ENCODE measurements around the gene LPIN1.
A peak's percentile ranks its signal among the peaks of the same experiment; 100 is the strongest.

LPIN1 gene

DNA sequence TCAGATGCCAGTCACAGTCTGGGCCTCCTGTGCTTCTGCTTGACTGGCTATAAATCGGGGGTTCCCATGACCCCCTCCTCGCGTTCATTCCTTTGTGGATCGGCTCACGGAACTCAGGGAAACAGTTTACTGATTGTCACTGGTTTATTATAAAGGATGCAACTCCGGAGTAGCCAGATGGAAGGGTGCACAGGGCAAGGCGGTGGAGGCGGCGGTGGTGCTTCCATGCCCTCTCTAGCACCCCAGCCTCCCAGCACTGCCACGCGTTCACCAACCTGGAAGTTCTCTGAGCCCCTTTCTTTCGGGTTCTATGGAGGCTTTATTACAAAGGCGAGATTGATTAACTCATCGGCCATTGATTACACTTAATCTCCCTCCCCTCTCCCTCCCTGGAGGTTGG lies 15.6 kb downstream of the LPIN1 start:
- DNase-seq (ENCODE audit: low read depth in 2 of 2), result no peak

DNA sequence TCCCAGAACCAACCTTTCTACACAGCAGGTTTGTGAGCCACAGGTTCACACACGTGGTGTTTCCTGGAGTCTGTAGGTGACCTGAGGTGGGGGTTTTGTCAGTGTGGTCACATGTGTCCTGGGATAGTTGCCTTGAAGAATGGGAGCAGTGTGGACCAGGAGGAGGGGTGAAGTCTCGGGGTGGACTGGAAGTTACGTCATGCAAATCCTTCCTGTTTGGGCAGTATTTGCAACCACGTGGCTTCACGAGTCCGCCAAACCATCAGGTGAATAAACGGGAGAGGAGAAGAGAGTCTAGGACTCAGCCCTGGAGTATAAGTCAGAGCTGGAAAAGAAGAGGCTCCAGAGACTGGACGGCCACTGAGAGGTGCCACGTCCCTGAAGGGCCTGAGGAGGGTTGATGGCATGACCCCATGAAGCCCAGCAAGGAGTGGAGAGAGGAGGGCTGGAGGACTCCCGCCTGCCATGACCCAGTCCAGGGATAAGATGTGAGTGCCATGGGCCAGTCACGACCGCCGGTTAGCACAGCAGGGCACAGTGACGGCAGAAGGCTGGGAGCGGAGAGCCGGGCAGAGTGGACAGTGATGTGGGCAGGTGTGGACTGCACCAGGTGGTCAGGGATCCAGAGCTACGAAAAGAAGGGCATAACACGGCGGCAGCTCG lies 16.5 kb downstream of the LPIN1 start:
- DNase-seq (ENCODE audit: low read depth in 2 of 2), result no peak

DNA sequence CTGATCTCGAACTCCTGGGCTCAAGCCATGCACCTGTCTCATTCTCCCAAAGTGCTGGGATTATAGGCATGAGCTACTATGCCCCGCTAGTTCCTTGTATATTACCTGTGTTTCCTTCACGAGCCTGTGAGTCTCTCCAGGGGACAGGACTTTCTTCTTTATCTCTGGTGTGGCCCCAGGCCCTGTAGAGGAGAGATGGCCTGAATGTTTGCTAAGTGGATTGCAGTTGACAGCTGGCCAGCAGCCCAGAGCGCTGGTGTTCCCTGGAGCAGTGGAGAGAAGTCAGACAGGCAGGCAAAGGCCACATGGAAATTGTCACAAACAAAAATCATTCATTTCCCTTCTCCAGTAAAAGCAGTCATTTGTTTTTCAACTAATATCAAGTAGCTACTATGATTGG lies 17.9 kb downstream of the LPIN1 start:
- DNase-seq (ENCODE audit: low read depth in 2 of 2), result no peak

DNA sequence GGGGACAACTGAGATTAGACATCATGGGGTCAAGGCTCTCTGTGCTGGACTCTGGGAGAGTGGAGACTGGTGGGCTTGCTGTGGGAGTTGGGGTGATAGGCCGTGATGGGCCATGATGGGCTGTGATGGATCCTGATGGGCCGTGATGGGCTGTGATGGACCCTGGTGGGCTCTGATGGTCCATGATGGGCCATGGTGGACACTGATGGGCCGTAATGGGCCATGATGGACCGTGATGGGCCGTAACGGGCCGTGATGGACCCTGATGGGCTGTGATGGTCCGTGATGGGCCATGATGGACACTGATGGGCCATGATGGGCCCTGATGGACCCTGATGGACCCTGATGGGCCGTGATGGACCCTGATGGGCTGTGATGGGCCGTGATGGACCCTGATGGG lies 18.5 kb downstream of the LPIN1 start:
- DNase-seq (ENCODE audit: low read depth in 2 of 2), result no peak

DNA sequence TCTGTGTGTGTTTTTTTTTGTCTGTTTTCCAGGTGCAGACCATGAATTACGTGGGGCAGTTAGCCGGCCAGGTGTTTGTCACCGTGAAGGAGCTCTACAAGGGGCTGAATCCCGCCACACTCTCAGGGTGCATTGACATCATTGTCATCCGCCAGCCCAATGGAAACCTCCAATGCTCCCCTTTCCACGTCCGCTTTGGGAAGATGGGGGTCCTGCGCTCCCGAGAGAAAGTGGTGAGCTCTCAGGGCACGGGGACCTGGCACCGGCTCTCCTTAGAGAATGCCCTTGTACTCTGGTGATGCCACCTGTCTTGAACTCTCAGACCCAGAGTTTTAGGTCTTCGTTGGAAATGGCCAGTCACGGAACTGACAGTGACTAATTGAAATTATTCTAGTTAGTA lies 19.1 kb downstream of the LPIN1 start:
- no peak for DNase-seq (ENCODE audit: low read depth in 2 of 2)

DNA sequence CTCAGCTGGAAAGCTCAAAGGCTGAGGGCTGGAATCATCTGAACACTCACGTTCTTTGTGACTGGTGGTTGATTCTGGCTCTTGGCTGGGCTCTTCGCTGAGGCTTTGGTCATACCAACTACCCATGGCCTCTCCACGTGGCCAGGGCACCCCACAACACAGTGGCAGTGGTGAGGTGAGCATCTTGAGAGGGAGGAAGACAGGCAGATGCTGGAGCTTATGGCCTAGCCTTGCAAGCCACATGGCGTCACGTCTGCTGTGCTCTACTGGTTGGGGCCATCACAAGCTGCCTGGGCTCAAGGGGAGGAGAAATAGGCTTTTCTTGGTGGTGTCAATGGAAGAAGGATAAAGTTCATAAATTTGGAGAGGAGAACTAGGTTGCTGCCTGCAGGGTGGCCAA lies 19.6 kb downstream of the LPIN1 start:
- no peak for DNase-seq (ENCODE audit: low read depth in 2 of 2)

DNA sequence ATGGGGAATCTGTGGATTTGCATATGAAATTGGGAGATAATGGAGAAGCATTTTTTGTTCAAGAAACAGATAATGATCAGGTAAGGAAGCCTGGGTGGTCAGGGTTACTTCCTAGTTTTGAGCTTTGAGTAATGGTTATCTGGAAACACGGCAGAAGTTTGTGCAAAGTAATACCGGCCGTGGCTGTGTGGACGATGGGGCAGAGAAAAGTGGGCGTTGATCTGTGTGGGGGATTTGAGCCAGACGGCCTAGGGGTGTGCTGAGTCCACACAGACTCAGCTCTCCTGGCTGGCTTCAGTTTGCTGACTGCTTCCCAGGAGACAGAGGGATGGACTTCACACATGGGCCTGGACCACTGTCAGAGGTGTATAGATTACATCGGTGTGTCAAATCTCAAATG lies 21.3 kb downstream of the LPIN1 start:
- DNase-seq (ENCODE audit: low read depth in 2 of 2), result no peak

DNA sequence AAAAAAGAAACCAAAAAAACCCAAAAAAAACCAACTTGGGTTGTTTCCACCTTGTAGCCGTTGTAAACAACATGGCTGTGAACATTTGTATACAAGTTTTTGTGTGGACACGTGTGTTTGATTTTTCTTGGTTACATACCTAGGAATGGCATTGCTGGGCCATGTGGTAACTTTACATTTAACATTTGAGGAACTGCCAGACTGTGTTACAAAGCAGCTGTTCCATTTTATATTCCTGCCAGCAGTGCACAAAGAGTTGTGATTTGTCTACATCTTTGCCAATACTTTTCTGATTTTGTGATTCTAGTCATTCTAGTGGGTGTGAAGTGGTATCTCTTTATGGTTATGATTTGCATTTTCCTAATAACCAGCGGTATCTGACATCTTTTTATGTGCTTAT lies 22.5 kb downstream of the LPIN1 start:
- no peak for DNase-seq (ENCODE audit: low read depth in 2 of 2)

DNA sequence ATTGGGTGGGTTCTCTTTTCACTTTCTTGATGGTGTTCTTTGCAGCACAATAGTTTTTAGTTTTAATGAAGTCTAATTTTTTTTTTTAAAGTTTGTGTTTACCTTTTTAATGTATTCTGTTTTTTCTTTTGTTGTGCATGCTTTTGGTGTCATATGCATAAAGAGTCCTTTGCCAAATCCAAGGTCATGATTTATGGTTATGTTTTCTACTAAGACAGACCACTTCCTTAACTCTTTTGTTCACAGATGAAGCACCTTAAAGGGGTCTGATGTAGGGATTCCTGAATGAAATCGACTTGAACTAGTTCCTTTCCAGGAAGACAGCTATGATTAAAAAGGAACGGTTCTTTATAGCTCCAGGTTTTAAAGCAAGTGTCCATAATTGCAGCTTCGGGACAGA lies 23.1 kb downstream of the LPIN1 start:
- no peak for DNase-seq (ENCODE audit: low read depth in 2 of 2)

DNA sequence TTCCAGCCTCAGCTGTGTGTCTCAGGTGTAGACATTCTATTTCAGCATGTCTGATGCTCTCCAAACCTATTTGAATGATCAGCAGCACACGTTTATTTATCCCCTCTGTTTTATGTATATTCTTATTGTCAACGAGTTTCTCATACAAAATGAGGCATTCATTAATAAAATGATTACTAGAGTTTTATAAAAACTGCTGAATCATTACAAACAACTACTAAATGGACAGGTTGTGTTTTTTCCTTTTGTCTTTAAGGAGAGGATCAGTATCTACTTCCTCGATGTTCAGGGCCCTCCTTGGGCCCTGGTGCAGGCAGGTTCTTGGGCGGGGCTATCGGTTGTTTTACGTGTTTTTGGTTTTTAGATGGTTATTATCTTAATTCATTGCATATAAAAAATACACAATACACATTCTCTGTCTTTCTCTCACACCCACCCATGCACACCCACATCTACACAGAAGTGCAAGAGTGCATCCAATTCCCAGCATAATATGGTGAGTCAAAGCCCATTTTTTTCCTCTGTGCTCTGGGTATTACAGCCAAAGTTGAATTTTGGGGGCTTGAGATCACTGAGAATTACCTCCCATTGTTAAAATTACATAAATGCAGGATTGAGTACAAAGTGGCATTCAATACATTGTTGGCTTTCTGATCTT lies 24.2 kb downstream of the LPIN1 start:
- no peak for DNase-seq (ENCODE audit: low read depth in 2 of 2)

DNA sequence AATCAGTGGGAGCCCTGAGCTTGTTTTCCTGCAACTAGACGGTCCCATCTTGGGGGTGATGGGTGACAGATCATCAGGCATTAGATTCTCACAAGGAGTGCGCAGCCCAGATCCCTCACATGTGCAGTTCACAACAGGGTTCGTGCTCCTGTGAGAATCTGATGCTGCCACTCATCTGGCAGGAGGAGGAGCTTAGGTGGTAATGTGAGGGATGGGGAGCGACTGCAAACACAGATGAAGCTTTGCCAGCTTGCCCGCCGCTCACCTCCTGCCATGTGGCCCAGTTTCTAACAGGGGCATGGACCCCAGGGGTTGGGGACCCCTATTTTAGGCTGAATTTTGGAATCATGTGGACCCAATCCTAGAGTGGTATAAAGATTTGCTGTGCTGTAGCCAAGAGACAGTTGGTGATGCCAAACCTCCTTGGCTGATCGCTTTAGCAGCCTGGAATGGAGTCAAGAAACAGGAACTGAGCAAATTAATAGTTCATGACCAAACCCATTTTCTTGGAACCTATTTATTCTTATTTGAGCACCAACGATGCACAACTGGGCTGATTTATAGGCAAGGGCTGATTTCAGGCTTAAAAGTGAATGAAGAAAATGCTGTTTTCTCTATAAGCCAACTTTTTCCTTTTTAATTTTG lies 25.7 kb downstream of the LPIN1 start:
- DNase-seq (ENCODE audit: low read depth in 2 of 2), result no peak

DNA sequence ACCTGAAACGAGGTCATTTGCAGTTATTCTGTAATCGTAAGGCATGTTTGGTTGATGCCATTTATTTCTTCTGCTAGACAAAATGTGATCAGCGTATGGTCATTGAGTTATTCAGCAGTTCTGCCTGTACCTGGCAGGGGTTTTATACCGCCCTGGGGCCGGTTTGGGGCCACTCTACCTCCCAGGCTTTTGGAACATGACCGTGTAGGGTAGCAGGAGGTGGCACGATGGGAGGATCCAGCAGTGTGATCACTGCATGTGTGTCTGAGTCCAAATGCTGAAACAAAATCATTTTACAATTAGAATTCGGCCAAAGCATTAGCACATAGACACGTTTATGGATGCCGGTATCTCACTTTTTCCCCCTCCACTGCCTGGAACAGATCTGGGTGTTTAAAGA lies 26.7 kb downstream of the LPIN1 start:
- DNase-seq (ENCODE audit: low read depth in 2 of 2), result no peak

DNA sequence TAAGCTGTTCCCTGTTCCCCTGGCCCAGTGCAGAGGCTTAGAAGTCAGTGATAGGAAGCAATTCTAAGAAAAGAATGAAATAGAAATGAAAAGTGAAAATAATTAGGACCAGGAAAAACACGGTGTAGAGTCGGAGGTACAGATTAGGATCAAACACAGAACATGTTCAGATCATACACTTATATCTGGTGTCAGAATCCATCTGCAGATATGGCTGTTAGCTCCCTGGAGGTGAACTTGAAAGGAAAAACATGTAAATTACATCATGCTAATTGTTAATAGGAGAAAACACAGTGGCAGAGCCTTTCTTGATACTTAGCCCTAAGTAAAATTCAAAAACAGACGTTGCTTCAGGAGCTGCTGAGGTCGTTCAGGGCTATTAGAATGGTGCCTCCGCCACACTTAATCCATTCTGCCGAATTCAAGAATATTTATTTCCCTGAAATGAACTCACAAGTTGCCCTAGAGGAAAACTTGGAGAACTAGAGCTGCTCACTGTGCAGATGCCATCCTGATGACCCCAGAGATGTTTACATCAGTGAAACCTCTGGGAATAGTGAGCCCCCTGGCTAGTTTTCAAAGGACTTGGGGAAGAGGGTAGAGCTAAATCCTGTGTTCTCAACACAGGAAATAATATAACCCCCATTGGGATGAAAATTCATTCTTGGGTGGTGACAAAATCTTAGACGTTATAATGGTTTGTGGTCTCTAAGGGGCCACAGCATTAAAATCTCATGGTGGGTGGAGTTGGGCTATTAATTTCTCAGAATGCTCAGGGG lies 27.5 kb downstream of the LPIN1 start:
- no peak for DNase-seq (ENCODE audit: low read depth in 2 of 2)

DNA sequence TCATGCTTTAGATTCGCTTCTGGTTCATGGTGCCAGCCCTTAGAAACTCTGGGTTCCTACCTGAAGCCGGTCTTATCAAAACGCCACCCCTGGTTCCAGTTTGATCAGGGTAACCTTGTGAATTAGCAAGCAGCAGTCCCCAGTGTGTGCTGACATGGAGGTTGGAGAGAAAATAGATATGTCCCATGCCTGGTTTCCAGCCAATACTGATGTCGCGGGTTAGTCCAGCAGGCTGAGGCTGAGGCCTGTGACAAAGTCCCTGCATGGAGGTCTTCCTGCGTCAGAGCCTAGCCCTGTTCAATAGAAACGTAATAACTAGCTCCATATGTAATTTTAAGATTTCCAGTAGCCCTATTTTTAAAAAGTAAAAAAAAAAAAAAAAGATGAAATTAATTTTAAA lies 28.2 kb downstream of the LPIN1 start:
- DNase-seq (ENCODE audit: low read depth in 2 of 2), result no peak

DNA sequence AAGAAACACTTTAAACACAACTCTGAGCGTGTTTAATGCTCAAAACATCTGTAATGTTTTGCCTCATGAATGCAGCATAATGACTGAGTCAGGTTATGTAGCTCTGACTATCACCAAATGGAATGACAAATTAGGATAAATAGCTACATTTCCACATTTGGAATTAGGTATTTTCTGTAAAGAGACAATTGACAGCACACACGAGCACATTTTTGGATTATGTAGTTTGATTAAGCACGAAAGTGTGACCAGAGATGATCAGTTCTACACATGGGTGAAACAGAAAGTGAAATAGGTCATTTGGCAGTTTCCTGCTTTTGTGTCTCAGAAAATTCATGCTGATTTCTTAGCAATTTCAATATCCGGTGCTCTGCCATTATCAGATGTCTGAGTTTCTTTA lies 29.0 kb downstream of the LPIN1 start:
- DNase-seq (ENCODE audit: low read depth in 2 of 2), result no peak

DNA sequence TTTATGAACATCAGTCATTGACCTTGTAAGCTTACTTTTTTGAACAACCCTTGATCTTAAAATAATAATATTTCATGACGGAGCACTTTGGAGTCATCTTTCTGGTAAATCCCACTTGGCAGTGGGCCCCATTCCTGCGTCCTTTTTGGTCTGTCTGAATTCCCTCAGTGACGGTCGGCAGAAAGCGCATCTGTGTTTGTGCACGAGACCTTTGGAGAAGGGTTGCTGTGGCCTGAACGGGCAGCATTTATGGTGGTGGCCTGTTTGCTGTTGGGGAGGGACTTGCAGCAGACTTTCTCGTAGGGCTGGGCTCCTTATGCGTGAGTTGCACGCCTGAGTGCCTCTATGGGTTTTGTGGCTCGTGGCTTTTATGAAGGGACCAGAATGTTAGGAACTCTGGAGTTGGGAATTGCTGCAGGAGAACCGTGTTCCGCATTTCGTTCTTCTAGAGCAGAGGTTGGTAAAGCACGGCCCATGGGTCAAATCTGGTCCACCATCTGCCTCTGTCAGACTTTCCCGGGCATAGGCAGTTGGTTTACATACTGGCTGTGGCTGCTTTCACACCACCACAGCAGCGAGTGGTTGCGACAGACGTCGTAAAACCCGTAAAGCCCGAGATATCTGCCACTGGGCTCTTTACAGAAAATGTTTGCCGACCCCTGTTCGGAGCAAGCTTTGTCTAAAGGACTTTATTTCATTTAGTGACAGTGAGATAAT lies 30.8 kb downstream of the LPIN1 start:
- DNase-seq (ENCODE audit: low read depth in 2 of 2), result no peak

DNA sequence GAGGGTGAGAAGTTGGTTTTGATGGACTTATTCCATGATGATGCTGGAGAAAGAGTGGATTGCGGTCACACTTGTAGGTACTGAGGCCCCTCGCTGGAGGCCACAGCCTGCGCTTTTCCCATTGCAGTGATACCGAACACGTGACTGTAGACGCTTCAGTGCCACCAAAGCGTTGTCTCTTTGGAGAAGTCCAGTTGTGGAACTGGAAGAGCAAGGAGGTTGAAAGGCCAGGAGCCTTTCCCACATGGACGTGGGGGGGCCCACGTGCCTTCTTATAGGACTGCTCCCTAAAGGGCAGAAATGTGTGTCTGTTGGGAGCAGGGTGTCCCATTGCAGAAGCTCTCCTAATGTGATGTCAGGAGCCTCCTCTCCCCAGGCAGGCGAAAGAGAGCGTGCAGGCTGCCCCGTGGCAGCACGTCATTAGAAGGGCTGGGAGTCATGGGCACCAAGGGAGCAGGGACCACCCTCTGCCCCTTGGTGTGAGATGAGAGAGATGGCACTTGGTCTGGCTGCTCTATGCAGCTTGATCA lies 31.5 kb downstream of the LPIN1 start:
- no peak for DNase-seq (ENCODE audit: low read depth in 2 of 2)

DNA sequence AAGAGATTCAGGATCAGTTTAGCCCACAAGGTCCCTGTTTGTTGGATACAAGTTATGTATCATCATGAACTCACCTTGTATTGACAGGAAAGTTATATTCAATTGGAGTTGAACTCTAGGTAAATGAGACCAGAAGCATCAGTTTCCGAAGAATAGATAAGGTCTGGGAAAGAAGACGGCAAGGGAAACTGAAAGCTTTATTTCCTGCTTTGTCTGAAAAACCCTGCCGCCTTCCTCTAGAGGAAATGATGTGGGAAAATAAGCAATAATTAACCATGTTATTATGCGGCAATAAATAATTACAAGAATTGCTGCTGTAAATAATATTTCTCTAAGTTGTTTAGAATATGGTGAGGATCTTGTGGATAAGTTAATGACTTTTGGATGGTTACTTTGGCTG lies 32.0 kb downstream of the LPIN1 start:
- DNase-seq (ENCODE audit: low read depth in 2 of 2), result no peak

DNA sequence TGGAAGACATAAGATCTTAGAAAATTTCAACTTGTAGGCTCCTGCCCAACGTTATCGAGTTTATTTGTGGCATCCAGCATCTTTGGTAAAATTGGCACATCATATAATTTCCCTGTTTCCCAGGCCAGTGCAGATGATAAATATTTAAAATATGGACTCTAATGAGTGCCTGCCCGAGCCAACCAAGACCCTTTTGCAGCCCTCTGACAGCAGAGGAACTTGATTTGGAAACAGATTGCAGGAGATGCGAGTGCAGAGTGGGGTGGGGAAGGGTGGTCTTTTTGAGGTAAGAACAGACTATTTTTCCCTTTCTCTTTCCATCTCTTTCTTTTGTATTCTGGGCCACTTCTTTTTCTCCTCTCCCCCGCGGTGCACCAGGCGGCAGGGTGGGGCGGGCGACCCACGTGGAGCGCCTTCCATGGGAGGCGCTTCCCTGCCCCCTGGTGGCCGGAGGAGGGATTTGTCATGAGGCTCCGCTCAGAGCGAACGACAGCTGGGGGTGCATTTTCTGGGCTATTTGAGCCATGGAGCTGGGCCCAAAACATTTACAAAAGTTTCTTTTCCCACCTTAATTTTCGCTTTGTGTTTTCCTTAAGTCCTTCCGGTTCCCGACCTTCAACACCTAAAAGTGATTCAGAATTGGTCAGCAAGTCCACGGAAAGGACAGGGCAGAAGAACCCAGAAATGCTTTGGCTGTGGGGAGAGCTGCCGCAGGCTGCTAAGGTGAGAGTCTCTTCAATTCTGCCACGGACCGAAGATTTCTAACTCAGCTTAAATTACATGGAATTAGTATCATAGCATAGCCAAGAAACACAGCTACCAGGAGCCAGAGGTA lies 32.7 kb downstream of the LPIN1 start:
- DNase-seq (ENCODE audit: low read depth in 2 of 2), result peak; percentile 86 to 89

DNA sequence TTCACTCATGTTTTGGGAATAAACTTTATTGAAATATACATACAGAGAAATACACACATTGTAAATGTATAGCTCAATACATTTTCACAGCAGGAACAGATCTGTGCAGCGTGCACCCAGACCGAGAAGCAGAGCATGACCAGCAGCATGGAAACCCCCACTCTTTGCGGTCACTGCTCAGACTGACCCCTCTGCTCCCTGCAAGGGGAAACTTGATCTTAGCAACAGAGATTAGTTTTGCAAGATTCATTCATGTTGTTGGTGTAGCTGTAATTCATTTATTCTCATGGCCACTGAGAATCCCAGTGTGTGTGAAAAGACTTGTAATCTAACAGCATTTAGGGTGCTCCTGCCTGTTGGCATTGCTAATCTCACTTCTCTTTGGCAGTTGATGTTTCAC lies 35.2 kb downstream of the LPIN1 start:
- no peak for DNase-seq (ENCODE audit: low read depth in 2 of 2)

DNA sequence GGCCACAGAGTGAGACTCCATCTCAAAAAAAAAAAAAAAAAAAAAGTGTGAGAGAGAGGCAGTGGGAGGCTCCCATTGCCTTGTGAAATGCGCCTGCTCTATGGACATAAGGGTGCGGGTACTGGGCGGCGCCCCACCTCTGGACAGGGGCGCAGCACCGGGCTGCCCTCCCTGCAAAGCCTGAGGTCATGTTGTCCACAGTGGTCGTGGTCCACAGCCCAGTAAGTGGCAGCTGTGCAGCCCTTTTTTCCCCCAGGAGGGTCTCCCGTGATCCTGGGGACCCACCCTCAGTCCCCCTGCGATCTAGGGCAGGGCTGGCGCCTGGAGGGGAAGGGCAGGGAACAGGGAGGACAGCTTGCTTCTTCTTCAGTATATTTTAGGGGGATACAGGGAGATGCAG lies 37.8 kb downstream of the LPIN1 start:
- DNase-seq (ENCODE audit: low read depth in 2 of 2), result no peak
